ENCODE data around the gene DDX54. TPM values are rescaled to one million over a fixed set of nuclear protein-coding genes. Genes with fewer than 3 reads are reported as not detected.

Gene DDX54
- total and polyA plus RNA-seq, 7 donors = 19.2 to 82.8 (median 39.6) TPM

DNA sequence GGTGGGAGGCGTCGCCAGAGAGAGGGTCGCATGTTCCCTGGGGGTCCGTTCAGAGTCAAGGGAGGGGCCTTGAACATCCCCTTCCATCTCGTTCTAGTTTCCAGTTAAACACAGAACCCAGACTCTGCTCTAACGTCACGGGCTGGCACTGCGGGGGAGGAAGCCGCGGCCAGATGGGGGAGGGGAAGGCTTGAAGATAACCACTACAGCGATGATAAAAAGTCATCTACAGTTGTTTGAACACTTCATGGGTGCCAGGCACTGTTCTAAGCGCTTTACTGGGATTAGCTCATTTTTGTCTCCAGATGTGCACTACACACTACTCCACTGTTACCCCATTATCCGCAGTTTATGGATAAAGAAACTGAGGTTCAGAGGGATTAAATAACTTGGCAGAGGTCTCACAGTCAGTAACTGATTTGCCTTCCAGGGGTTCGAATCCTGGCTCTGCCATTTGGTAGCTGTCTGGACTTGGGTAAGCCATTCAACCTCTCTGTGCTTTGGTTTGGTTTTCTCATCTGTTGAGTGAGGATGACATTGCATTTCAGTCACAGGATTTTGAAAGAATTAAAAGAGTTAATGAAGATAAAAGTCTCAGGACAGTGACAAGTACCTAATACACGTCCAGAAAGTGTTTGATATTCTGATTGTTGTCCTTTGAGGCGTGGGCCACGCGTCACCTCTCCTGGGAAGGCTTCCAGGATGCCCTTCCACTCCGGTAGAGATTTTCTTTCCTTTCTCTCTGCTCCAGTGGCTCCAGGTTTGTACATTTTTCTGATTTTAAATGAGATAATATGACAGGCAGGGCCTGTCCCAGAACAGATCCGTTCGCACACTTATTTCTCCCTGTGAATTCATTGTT, 48.9 kb downstream of the DDX54 start:
- H3K27me3 ChIP-seq = peaks cover 7 to 53% (median 32%) of the 10 kb centered on the region in 3 donors
- H3K9me3 ChIP-seq = no peaks in the 10 kb centered on the region
- 11 to 35% methylated on average over 21 of the region's 21 CpGs for WGBS, 2 donors
- no peak overlapping the region for H3K27ac ChIP-seq
- H3K36me3 ChIP-seq = no peaks in the 10 kb centered on the region
- no peak for DNase-seq
- no peak overlapping the region for H3K4me3 ChIP-seq
- H3K4me1 ChIP-seq = no peaks in the 10 kb centered on the region
- TF ChIP-seq, protein P1, sequence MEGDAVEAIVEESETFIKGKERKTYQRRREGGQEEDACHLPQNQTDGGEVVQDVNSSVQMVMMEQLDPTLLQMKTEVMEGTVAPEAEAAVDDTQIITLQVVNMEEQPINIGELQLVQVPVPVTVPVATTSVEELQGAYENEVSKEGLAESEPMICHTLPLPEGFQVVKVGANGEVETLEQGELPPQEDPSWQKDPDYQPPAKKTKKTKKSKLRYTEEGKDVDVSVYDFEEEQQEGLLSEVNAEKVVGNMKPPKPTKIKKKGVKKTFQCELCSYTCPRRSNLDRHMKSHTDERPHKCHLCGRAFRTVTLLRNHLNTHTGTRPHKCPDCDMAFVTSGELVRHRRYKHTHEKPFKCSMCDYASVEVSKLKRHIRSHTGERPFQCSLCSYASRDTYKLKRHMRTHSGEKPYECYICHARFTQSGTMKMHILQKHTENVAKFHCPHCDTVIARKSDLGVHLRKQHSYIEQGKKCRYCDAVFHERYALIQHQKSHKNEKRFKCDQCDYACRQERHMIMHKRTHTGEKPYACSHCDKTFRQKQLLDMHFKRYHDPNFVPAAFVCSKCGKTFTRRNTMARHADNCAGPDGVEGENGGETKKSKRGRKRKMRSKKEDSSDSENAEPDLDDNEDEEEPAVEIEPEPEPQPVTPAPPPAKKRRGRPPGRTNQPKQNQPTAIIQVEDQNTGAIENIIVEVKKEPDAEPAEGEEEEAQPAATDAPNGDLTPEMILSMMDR (IDR thresholded peaks at IDR 0.05) = no peak
- TF ChIP-seq POLR2AphosphoS5 (IDR thresholded peaks at IDR 0.05) = no peak
- no peak for TF ChIP-seq POLR2A (IDR thresholded peaks at IDR 0.05)
- TF ChIP-seq EP300 (IDR thresholded peaks at IDR 0.05) = no peak
- intact Hi-C loops (cut with DNase I) = no loop called here

DNA sequence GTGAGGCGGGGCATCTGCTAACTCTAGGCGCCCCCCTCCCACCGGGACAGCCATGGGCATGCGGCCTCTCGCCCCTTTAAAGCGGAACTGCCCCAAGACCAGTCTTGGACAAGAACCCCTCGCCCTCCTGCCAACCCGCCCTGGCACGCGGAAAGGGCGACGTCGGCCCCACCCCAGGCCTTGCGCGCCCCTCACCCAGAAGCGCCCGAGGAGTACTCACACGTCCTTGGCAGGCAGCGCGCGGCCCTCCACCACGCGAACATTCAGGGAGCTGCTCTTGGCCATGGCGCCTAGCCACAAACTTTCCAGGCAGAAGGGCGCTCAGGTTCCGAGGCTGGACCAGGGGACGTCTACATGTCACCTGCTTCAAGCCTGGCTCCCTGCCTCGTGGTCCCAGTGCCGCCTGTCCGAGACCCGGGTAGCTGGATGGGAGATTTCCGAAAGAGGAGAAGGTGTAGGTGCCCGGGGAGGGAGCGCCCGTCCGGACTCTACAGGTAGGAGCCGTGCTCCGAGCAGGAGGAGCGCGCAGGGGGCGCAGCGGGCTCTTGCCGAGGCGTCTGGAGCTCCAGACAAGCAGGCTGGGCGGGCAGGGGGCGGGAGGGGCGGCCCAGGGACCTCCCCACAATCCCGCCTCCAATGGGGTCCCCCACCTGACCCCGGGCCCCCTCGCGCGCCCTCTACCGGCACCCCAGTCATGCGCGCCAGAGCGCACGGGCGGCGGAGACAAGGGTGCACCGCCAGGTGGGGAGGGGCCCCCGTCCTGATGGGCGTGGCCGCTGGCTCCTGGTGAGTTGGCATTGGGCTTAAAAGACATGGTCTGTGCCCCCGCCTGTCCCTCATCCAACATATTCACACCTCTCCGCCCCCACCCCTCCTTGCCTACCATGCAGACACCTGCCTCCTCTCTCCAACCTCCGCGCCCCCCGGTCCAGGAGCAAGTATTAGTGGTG, 49.8 kb downstream of the DDX54 start, which contains the start of gene RASAL1:
RASAL1 (minus strand) TSS at position 584 of the 950 bp plus-strand sequence; CDS start at position 285, 299 bp downstream.
- Histone ChIP-seq H3K4me1 (no peaks in the 10 kb centered on the region), H3K27ac (no peak within 1 kb of the TSS), H3K36me3 (no peaks in the 10 kb centered on the region), H3K9me3 (no peaks in the 10 kb centered on the region), H3K4me3 (no peak within 1 kb of the TSS), H3K27me3 (peaks cover 7 to 61% (median 32%) of the 10 kb centered on the region in 3 donors)
- WGBS, 2 donors = 1 to 5% methylated on average over 68 of the region's 68 CpGs
- intact Hi-C loops (cut with DNase I) = no loop called here
- no peak for TF ChIP-seq EP300 (IDR thresholded peaks at IDR 0.05)
- TF ChIP-seq, protein P1 (IDR thresholded peaks at IDR 0.05) = no peak
- no peak for TF ChIP-seq POLR2A (IDR thresholded peaks at IDR 0.05)
- no peak for TF ChIP-seq POLR2AphosphoS5 (IDR thresholded peaks at IDR 0.05)
- DNase-seq = no peak

DNA sequence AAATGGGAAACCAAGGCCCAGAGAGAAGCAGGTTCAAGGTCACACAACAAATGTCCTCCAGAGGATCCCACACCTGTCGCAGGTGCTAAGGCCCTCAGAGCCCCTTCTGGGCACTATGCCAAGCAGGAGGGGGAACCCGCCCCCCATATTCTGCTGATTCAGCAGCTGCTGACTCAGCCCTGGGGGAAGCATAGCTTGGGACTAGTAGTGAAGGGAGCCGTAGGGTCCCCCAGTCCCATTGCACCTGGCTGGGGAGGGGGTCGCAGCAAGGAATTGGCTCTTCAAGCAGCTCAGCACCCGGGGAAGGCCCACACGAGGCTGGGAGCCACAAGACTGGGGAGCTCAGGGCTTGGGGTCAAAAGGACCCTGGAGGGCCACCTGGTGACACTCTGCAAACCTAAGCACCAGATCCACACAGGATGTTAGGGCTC, 50.7 kb downstream of the DDX54 start:
- 16 to 52% methylated on average over 6 of the region's 6 CpGs for WGBS, 2 donors
- TF ChIP-seq POLR2A (IDR thresholded peaks at IDR 0.05) (no peak), EP300 (IDR thresholded peaks at IDR 0.05) (no peak), POLR2AphosphoS5 (IDR thresholded peaks at IDR 0.05) (no peak)
- TF ChIP-seq, protein P1 (IDR thresholded peaks at IDR 0.05) = no peak
- no peaks in the 10 kb centered on the region for H3K4me1 ChIP-seq
- intact Hi-C loops (cut with DNase I) = no loop called here
- no peaks in the 10 kb centered on the region for H3K36me3 ChIP-seq
- H3K9me3 ChIP-seq = no peaks in the 10 kb centered on the region
- H3K27ac ChIP-seq = no peak overlapping the region
- DNase-seq = no peak
- H3K4me3 ChIP-seq = no peak overlapping the region
- H3K27me3 ChIP-seq = peaks cover 7 to 70% (median 32%) of the 10 kb centered on the region in 3 donors

DNA sequence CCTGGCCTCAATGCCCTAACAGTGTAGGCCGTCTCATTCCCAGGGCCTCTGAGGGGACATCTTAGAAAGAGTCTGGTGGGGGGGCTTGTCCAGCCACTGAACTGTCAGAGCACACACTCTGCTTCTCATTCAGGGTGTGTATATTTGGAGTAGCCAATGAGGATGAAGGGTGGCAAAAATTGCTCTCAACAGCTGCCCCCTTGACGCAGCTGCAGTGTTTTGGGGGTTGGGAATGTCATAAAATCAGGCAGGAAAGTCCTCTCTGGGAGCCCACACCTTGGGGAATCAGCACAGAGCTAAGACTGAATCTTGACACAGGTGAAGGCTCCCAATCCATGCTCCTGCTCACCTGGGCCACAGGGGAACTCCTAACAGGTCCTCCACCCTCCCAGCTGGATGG, 51.2 kb downstream of the DDX54 start:
- Histone ChIP-seq H3K9me3 (no peaks in the 10 kb centered on the region), H3K27me3 (peaks cover 7 to 72% (median 32%) of the 10 kb centered on the region in 3 donors), H3K4me1 (no peaks in the 10 kb centered on the region), H3K4me3 (no peak overlapping the region), H3K27ac (no peak overlapping the region), H3K36me3 (no peaks in the 10 kb centered on the region)
- 40 to 62% methylated on average over 2 of the region's 2 CpGs for WGBS, 2 donors
- intact Hi-C loops (cut with DNase I) = no loop called here
- TF ChIP-seq, protein P1 (IDR thresholded peaks at IDR 0.05) = no peak
- TF ChIP-seq POLR2AphosphoS5 (IDR thresholded peaks at IDR 0.05) = no peak
- no peak for TF ChIP-seq EP300 (IDR thresholded peaks at IDR 0.05)
- TF ChIP-seq POLR2A (IDR thresholded peaks at IDR 0.05) = no peak
- DNase-seq = no peak

Measured in sigmoid colon (tissue), 7 donors.